Measurements from ENCODE around the gene ZFYVE27.

Gene ZFYVE27

GRCh38 chr10:97768322-97769315 is 31.7 kb downstream of the ZFYVE27 start:
- Mint-ChIP-seq H3K9me3 (no peaks in the 10 kb centered on the region), H3K27ac (no peak overlapping the region)

GRCh38 chr10:97770255-97770654 is 33.3 kb downstream of the ZFYVE27 start:
- no peak overlapping the region for H3K27ac Mint-ChIP-seq
- H3K4me3 Mint-ChIP-seq: peak overlapping the region; percentile 42
- H3K9me3 Mint-ChIP-seq: no peaks in the 10 kb centered on the region
- H3K36me3 Mint-ChIP-seq: peaks cover 5% of the 10 kb centered on the region
- peaks cover 21% of the 10 kb centered on the region for H3K4me1 Mint-ChIP-seq
- ATAC-seq (no peak), DNase-seq (ENCODE audit: low spot score in 2 of 2) (no peak)

More at GRCh38 chr10:97768322-97769315, 31.7 kb downstream of the ZFYVE27 start:
- Mint-ChIP-seq H3K4me1 (peaks cover 21% of the 10 kb centered on the region), H3K36me3 (peaks cover 11% of the 10 kb centered on the region), H3K4me3 (no peak overlapping the region)
- ATAC-seq: no peak
- no peak for DNase-seq (ENCODE audit: low spot score in 2 of 2)

GRCh38 chr10:97771055-97771891 is 34.3 kb downstream of the ZFYVE27 start:
- peak; percentile 43 for ATAC-seq
- H3K4me3 Mint-ChIP-seq: peak overlapping the region; percentile 42
- H3K4me1 Mint-ChIP-seq: peaks cover 21% of the 10 kb centered on the region
- peaks cover 5% of the 10 kb centered on the region for H3K36me3 Mint-ChIP-seq
- no peaks in the 10 kb centered on the region for H3K9me3 Mint-ChIP-seq
- DNase-seq (ENCODE audit: low spot score in 2 of 2): peak in 1 of 2 donors; percentile 58
- no peak overlapping the region for H3K27ac Mint-ChIP-seq

- Mint-ChIP-seq H3K27ac (no peak within 1 kb of the TSS), H3K9me3 (no peaks in the 10 kb centered on the region), H3K4me1 (peaks cover 21% of the 10 kb centered on the region), H3K4me3 (peak within 1 kb of the TSS; percentile 54), H3K36me3 (peaks cover 5% of the 10 kb centered on the region)
- ATAC-seq: no peak
- no peak for DNase-seq (ENCODE audit: low spot score in 2 of 2)
Observed at GRCh38 chr10:97771913-97772823, 35.2 kb downstream of the ZFYVE27 start, which contains the start of gene SFRP5. SFRP5 (minus strand) TSS chr10:97771999; CDS start chr10:97771833, 166 bp downstream.

GRCh38 chr10:97773096-97773495 is 36.2 kb downstream of the ZFYVE27 start:
- Mint-ChIP-seq H3K4me1 (peaks cover 21% of the 10 kb centered on the region), H3K4me3 (no peak overlapping the region), H3K27ac (no peak overlapping the region), H3K9me3 (no peaks in the 10 kb centered on the region), H3K36me3 (peaks cover 5% of the 10 kb centered on the region)
- ATAC-seq: no peak
- no peak for DNase-seq (ENCODE audit: low spot score in 2 of 2)

GRCh38 chr10:97774811-97775294 is 37.9 kb downstream of the ZFYVE27 start:
- Mint-ChIP-seq H3K9me3 (no peaks in the 10 kb centered on the region), H3K27ac (no peak overlapping the region), H3K4me1 (peaks cover 21% of the 10 kb centered on the region), H3K4me3 (no peak overlapping the region), H3K36me3 (no peaks in the 10 kb centered on the region)
- no peak for ATAC-seq
- DNase-seq (ENCODE audit: low spot score in 2 of 2): no peak

GRCh38 chr10:97777143-97777542 is 40.2 kb downstream of the ZFYVE27 start:
- Mint-ChIP-seq H3K36me3 (no peaks in the 10 kb centered on the region), H3K27ac (no peak overlapping the region), H3K4me3 (no peak overlapping the region), H3K4me1 (peaks cover 9% of the 10 kb centered on the region), H3K9me3 (no peaks in the 10 kb centered on the region)
- ATAC-seq (no peak), DNase-seq (ENCODE audit: low spot score in 2 of 2) (no peak)

- no peaks in the 10 kb centered on the region for H3K36me3 Mint-ChIP-seq
- H3K9me3 Mint-ChIP-seq: no peaks in the 10 kb centered on the region
- H3K4me3 Mint-ChIP-seq: no peak overlapping the region
- peaks cover 6% of the 10 kb centered on the region for H3K4me1 Mint-ChIP-seq
- DNase-seq (ENCODE audit: low spot score in 2 of 2) (no peak), ATAC-seq (no peak)
- no peak overlapping the region for H3K27ac Mint-ChIP-seq
Observed at GRCh38 chr10:97778452-97779302, 41.7 kb downstream of the ZFYVE27 start.

- no peak for ATAC-seq
- Mint-ChIP-seq H3K36me3 (no peaks in the 10 kb centered on the region), H3K4me3 (no peak overlapping the region), H3K9me3 (no peaks in the 10 kb centered on the region), H3K27ac (no peak overlapping the region), H3K4me1 (peaks cover 6% of the 10 kb centered on the region)
- DNase-seq (ENCODE audit: low spot score in 2 of 2): no peak
Observed at GRCh38 chr10:97779492-97779891, 42.6 kb downstream of the ZFYVE27 start.

GRCh38 chr10:97779975-97780374 is 43.0 kb downstream of the ZFYVE27 start:
- H3K4me3 Mint-ChIP-seq: no peak overlapping the region
- DNase-seq (ENCODE audit: low spot score in 2 of 2): no peak
- H3K4me1 Mint-ChIP-seq: peaks cover 6% of the 10 kb centered on the region
- ATAC-seq: no peak
- no peaks in the 10 kb centered on the region for H3K9me3 Mint-ChIP-seq
- no peaks in the 10 kb centered on the region for H3K36me3 Mint-ChIP-seq
- peak overlapping the region; percentile 33 for H3K27ac Mint-ChIP-seq

- DNase-seq (ENCODE audit: low spot score in 2 of 2) (no peak), ATAC-seq (no peak)
- no peak overlapping the region for H3K4me3 Mint-ChIP-seq
- peak overlapping the region; percentile 69 for H3K27ac Mint-ChIP-seq
- H3K9me3 Mint-ChIP-seq: no peaks in the 10 kb centered on the region
- H3K36me3 Mint-ChIP-seq: no peaks in the 10 kb centered on the region
- peaks cover 6% of the 10 kb centered on the region for H3K4me1 Mint-ChIP-seq
Observed at GRCh38 chr10:97780841-97781617, 44.1 kb downstream of the ZFYVE27 start.

- H3K27ac Mint-ChIP-seq: peak overlapping the region; percentile 69
- peak; percentile 49 for ATAC-seq
Observed at GRCh38 chr10:97781618-97782331, 44.8 kb downstream of the ZFYVE27 start.

More at GRCh38 chr10:97781618-97782331, 44.8 kb downstream of the ZFYVE27 start:
- Mint-ChIP-seq H3K9me3 (no peaks in the 10 kb centered on the region), H3K4me1 (peaks cover 6% of the 10 kb centered on the region), H3K4me3 (no peak overlapping the region), H3K36me3 (no peaks in the 10 kb centered on the region)
- no peak for DNase-seq (ENCODE audit: low spot score in 2 of 2)

All from stimulated activated effector memory CD8-positive, alpha-beta T cell treated with anti-CD3 and anti-CD28 coated beads, Interleukin-12 subunit alpha, Interleukin-12 subunit beta, amount 100 ng/mL, for 72 hours (primary cell).